VCaP (cell line): ENCODE results near the gene HOXA11.
A peak's percentile ranks its signal among the peaks of the same experiment; 100 is the strongest.

Source experiments
- H3K27ac ChIP-seq: fragments of 450-650 bp; 2 replicates; pipeline ENCODE4 v1.5.1; 2017
- CTCF ChIP-seq: fragments of 450-650 bp; conservative IDR thresholded peaks from 2 replicates; pipeline ENCODE4 v1.5.1; 2017; ENCODE audit warnings: mild to moderate bottlenecking, moderate library complexity

Gene HOXA11

GRCh38 chr7:27194686-27195379 is 9.8 kb upstream of the HOXA11 start:
- TF ChIP-seq CTCF: no peak
- H3K27ac ChIP-seq: peak overlapping the region; percentile 98

GRCh38 chr7:27194002-27194352 is 8.9 kb upstream of the HOXA11 start:
- no peak for TF ChIP-seq CTCF

GRCh38 chr7:27193335-27194001 is 8.4 kb upstream of the HOXA11 start:
- peak overlapping the region; percentile 98 for H3K27ac ChIP-seq
- no peak for TF ChIP-seq CTCF

More at GRCh38 chr7:27194002-27194352, 8.9 kb upstream of the HOXA11 start:
- peak overlapping the region; percentile 98 for H3K27ac ChIP-seq

DNA sequence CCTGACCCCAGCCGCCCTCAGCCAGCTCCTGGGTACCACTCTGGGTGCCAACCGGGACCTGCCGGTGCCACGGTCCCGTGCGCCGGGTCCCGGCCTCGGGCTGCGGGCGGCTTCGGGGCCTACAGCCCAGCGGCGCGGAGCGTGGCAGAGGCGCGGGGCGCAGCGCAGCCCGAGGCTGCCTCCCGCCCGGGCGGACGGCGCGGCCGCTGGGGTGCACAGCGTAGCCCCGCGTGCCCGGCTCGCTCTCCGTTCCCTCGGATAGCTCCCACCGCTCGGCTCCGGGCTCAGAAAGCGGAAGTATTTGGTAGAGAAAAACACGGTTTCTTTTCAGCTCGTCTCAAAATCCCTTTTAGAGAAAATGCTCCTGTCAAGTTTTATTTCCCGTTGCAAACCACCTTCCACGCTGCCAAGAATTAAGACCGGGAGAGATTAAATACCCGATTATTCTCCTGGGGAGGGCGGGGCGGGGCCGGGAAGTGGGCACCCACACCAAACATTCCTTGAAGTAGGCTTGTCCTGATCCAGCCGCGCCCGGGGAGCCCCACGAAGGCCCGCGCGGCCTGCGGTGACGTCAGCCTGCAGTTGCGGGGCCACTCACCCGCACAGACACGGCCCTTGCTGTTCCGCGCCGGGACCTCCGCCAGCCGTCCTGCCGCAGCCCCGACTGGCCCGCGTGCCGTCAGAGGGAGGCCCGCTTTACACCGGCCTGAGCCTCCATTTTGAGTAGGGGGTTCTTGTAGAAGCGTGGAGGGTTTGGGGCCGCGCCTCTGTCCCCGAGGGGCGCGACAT is 7.7 kb upstream of the HOXA11 start:
- peak overlapping the region; percentile 98 for H3K27ac ChIP-seq
- TF ChIP-seq CTCF: no peak

- TF ChIP-seq CTCF: no peak
- H3K27ac ChIP-seq: peak overlapping the region; percentile 98
These were observed 7.0 kb upstream of the HOXA11 start for GRCh38 chr7:27191833-27192545.

DNA sequence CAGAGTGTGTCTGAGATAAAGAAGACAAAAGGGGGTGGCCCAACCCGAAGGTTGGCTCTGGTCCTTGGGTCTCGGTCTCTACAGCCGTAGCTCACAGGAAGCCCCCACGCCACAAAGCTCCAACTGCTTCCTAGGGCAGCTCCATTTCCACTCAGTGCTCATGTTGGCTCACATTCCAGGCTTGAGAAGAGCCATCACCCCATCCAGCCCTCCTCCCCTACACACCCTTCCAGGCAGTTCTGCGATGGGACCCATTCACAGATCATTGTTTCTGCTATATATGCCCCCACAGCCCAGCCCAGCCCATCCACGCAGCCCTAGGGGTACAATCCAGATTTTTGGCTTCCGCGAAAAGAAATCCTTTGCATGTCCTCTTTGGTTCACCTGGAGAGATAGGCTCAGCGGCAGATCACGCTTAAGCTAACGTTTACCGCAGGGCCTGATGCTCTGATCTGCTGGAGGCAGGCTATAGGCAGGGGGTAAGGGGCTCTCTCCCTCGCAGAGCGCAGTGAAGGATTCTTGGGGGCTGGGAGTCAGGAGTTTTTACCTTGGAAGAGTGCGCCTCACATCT is 6.2 kb upstream of the HOXA11 start:
- peak overlapping the region; percentile 98 for H3K27ac ChIP-seq
- no peak for TF ChIP-seq CTCF
